GM15510 (cell line): ENCODE data around the gene TH.

ENCODE experiments used
- POLR2A ChIP-seq: IDR thresholded peaks from 3 replicates; pipeline ENCODE4 v1.6.1; 2011; ENCODE audit warnings: borderline replicate concordance; ENCODE audit not compliant: insufficient read length; ENCODE audit errors: extremely low read depth

The TH gene

DNA sequence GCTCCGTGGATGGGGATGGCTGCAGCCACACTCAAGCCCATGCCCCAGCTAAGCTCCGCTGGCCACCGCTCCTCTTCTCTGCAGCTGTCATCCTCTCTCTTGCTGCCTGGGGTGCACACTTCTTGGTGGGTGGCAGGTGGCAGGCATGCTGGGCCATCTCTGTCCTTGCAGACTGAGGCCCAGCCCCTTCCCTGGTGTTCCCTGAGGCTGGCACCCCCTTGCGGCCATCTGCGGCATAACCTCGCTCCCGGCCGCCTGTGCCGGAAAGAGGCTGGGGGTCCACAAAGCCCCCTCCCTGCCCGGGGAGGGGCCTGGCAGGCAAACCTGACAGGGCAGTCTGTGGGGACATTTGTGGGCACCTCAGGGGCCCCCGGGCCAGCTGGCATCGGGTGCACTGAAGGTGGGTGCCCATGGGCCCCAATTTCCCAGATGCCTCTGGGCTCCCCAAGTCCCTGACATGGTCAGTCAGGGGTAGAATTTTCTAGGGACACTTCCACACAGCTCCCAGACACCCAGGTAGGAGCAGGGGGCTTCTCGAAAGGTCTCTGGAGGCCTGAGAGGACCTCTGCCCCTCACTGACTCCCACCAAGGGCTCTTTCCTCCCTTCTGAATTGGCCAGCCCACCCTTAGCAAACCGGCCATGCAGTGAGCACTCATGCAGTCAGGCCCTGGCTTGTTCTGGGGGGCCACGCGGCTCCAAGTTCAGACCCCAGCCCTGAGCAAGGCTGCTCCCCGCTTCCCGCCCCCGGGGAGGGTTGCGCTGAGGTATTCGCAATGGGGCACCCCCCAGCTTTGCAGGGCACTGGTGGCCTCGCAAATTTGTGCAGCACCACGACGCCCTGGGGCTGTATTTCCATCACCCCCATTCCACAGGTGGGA is 23.5 kb upstream of the TH start:
- TF ChIP-seq POLR2A: no peak

DNA sequence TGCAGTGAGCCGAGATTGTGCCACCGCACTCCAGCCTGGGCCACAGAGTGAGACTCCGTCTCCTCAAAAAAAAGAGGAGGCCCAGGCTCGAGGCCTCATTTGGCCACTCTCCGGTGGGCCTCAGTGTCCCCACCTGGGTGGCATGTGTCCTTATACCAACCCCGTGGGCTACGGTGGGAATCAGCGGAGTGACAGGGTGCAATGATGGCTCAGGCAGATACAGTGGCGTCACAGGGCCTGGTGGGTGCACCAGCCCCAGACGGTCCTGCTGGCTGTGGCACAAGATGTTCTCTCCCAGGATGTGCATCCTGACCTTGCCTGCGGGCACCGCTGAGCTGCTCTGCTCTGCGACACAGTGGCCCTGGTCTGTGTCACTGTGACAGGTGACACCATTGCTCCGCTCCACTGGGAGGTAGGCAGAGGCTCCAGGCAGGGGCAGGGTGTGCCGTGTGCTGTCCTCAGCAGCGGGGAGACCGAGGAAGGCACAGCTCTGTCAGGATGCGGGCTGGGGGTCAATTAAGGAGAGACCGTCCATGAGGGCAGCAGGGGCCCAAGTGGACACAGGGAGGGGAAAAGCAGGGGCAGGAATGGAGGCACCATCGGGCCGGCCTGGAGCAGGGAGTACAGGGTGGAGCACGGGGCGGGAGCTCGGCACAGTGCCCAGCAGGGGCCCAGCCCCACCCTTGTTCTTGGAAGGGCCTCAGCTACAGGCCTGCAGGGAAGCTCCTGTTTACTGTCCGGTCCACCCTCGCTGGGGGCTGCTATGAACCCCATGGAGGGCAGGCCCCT is 21.7 kb upstream of the TH start:
- TF ChIP-seq POLR2A: no peak

DNA sequence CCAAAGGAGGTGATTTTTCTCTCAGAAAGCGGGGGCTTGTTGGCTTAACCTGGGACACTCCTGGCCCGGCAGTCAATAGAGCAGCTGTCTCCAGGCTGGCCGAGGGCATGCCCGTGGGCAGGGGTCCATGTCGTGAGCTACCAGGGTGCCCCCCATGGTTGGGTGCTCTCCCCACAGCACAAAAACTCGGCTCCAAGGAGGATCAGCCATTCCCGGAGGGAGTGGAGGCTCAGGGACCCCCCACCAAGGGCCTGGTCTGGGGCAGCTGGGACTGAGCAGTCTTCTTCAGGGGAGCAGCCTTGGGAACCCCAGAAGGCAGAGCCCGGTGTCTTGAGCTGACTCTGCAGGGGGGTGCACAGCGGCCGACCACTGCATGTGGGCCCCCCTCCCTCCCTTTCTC is 20.8 kb upstream of the TH start:
- TF ChIP-seq POLR2A: no peak

DNA sequence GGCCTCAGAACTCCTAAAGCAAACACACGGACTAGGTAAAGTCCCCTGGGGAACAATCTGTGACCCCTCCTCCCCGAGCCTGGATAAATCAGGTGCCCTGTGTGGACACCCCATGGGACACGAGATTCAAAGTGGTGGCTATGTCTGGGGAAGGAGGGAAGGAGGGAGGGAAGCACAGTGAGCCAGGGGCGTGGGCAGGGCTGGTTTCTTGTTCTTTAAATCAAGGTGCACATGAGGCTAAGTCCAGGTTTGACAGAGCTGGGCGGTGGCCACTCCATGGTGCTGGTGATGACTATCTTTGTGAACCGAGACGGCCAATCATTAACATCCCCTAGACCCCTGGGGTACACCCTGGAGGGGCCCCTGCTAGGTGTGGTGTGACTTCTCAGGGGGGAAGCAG is 20.3 kb upstream of the TH start:
- TF ChIP-seq POLR2A: no peak

DNA sequence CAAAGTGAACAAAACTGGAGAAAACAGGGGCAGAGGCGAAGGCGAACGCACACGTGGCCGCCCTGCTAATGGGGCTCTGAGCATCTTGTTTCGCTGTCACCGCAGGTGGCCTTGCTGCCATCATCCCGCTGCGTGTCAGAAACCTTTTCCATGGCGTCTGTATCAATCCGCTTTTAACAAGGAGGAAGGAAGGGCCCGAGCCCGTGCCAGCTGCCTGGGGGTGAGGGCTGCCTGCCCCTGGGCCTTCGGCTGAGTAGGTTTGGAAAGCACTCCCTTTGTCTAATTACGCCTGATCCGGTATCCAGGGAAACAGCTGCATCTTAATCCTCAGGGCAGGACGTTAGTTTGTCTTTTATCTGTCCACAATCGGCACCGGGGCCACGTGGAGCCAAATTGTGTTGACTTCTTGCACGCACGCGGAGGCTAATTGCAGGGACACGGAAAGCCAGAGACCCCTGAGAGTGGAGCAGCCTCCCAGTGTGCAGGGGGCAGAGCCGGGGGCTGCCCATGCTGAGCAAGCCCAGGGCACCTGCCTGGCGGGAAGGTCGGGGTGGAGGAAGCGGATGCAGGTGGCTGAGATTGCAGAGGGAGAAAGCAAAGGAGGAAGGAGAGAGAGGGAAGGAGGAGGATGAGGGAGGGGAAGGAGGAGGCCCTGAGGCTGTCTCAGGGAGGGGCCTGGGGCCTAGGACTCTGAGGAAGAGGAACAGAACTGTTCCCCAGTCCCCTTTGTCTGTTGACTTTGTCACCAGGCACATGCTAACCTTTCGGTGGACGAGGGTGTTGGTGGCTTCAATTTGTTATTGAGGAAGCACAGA is 19.2 kb upstream of the TH start:
- no peak for TF ChIP-seq POLR2A

DNA sequence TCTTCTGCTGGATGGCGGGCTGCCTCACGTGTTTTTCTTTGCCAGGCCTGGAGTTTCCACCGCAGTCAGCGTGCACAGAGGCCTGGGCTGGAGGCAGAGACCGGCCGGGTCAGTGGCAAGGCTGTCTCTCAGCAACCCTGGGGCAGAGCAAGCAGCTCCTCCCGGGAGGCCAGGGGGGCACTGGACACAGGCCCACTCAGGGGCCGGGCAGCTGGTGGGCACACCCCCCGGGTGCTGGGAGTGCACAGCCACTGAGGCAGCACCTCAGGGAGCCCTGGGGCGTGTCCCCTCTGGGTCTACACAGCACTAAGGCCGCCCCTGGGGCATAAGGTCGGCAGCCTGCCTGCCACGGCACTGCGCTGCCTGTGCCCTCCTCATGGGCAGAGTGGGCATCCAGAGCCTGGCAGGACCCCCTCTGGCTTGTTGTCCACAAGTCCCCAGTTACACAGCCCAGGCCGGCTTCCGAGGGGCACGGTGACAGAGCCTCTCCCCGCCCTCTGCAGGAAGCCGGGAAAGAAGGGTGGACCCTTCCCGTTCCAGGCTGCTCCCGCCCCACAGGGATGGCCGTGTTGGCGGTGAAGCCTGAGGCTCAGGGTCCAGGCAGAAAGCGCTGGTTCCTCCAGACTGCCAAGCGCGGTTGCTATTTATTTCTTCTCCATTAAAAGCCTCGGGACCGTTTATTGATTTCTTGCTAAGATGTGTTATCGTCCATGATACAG is 18.5 kb upstream of the TH start:
- TF ChIP-seq POLR2A: no peak

DNA sequence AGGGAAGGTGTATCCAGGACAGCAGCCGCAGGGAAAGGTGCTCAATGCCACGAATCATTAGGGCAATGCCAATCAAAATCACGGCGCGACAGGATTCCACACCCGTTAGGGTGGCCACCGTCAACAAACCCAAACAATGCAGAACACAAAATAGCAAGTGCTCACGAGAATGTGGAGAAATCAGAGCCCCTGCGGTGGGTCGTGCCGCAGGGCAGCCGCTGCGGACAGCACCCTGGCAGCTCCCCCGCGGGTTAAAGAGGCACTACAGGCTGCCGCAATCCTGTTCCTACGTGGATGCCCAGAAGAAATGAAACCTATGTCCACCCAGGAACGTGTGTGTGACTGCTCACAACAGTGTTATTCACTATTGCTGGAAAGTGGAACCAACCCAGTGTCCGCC is 17.1 kb upstream of the TH start:
- no peak for TF ChIP-seq POLR2A

DNA sequence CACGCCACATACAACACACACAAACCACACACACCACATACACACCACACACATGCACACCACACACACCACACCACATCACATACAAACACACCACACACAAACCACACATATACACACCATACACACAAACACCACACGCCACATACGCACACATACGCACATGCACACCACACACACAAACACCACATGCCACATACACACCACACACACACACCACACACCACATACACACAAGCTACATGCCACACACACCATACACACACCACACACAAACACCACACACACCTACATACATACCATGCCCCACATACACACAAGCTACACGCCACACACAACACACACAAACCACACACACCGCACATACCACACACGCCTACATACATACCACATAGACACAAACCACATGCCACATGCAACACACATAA is 15.7 kb upstream of the TH start:
- no peak for TF ChIP-seq POLR2A

DNA sequence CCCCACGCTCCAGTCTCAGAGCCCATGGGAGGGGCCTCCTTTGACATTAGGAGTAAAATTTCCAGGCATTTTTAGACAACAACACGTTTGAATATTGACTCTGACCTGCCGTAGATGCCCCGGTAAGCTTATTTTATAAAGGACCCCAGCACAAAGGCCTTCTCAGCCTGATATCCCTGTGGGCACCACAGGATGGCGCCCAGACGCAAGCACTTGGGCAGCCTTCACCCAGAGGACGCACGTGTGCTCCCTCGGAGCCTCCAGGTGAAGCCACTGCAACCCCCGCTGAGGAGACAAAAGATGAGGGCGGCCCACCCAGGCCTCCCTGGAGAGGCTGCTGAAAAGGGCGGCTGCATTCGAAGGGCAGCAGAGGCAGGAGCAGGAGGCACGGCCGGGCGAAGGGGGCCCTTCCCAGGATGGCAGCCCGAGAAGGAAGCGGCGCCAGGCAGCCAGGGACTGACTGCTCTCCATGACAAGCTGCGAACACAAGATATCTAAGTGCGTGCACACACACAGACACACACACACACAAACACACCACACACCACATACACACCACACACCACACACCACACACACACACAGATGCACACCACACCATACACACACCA is 15.2 kb upstream of the TH start:
- TF ChIP-seq POLR2A: no peak

DNA sequence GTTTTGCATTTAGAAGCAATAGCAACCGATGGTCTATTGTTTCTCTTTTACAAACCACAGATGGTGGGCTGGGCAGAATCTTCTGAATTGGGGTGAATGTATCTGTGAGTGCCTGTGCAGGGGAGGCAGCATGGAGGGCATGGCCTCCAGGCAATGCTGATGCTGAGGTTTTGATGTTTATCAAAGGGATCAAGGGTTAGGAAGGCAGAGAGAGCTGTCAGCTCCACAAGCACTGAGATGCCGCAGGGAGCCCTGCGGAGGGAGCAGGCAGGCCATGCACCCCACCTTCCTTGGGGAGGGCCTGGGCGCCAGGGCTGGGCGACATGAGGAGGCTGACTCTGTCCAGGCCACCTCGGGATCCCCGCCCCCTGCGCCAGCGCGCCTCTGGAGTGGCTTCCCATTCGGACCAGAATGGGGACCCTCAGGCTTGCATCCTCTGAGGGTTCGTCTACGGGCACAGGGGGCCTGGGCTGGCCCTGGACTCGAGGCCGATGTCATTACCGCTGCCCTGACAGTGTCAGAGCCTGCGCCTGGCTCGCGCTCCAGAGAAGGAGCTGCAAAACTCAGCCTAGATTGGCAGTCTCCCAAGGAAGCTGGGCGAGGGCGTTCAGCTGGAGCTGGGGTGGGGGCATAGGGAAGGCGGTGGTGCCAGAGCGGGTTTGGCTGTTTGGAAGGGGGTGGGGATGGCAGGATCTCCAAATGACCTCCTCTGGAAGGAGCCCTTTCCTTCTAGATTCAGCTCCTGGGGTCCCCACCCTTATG is 13.9 kb upstream of the TH start:
- no peak for TF ChIP-seq POLR2A

DNA sequence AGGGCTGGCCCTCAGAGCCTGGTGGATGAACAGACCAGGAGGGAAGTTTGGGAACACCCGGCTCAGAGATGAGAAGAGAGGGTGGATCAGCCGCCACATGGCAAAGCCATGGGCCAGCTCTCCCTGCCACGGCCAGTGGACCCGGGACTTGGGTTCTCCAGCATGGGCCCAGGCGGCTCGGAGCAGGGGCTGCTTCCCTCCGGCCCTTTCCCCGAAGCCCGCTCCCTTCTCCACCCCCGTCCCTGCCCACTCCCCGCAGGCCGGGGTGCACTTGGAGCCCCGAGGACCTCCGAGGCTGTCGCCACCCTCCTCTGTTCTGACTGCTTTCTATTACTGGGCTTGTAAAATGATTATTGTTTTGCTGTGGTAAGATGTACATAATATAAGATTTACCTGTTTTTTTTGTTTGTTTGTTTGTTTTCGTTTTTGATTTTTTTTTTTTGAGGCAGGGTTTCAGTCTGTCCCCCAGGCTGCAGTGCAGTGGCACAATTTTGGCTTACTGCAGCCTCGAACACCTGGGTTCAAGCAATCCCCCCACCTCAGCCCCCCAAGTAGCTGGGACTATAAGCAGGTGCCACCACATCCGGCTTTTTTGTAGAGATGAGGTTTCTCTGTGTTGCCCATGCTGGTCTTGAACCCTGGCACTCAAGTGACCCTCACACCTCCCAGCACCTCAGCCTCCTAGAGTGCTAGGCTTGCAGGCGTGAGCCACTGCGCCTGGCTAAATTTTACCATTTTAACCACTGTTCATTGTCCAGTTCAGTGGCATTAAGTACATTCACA is 11.3 kb upstream of the TH start:
- TF ChIP-seq POLR2A: no peak

DNA sequence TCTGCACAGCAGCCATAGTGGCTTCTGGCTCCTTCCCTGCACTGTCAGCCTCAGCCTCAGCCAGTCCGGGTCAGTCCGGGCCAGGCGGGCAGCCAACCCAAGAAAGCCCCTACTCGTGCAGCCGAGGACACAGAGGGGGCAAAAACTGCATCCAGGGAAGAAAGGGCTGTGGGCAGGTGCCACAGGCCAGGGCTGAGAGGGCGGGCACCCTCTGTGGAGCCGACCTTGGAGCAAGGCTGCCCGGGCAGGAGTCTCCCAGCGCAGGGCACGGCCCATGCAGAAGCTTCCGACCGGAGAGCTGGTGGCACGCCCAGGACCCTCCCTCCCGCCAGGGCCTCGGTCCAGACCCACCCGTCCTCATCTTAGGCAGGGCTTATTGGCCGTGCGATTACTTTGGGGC is 10.5 kb upstream of the TH start:
- TF ChIP-seq POLR2A: no peak
